ENCODE results near the gene SMIM44.

DNA sequence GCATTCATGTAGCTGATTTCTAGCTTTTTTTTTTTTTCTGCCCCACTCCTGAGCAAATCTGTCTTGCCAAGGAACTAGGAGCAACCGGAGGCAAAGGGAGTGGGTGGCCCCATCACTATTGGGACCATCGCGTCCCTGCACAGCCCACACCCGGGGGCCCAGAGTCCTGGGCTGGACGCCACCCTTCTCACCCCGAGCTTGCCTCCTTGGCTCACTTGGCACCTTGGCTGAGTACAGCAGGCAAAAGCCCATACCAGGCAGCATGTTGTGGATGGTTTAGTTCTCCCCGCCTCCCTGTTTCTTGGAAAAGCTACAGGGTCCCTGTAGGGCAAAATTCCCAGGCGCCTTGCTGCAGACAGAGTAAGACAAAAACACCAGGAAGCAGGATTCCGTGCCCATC is 16.6 kb downstream of the SMIM44 start:
- TF ChIP-seq CTCF (IDR thresholded peaks at IDR 0.05) (no peak), EZH2 (IDR thresholded peaks at IDR 0.05) (no peak)
